Hepatocyte (in vitro differentiated cells): ENCODE data around the gene INSYN2A. TPM values are rescaled to one million over a fixed set of nuclear protein-coding genes. Genes with fewer than 3 reads are reported as not detected.

ENCODE experiments used
- DNase-seq: peaks from one replicate; pipeline ENCODE4 v3.0.0-alpha.2; 2016; ENCODE audit warnings: low spot score
- H2AFZ ChIP-seq: fragments of 200-600 bp; sonication (generic); 2 replicates; pipeline ENCODE4 v1.6.0; 2016; ENCODE audit warnings: antibody characterized with exemption, mild to moderate bottlenecking
- H3K27ac ChIP-seq: fragments of 200-600 bp; sonication (generic); 2 replicates; pipeline ENCODE4 v1.5.1; 2016; ENCODE audit warnings: mild to moderate bottlenecking
- H3K27me3 ChIP-seq: fragments of 200-600 bp; sonication (generic); 2 replicates; pipeline ENCODE4 v1.6.1; 2016
- H3K36me3 ChIP-seq: fragments of 200-600 bp; sonication (generic); replicated peaks from 2 replicates; pipeline ENCODE4 v1.5.1; 2016; ENCODE audit warnings: low read depth; ENCODE audit not compliant: insufficient read depth
- H3K4me1 ChIP-seq: fragments of 200-600 bp; sonication (generic); 2 replicates; pipeline ENCODE4 v1.5.1; 2016; ENCODE audit warnings: mild to moderate bottlenecking, moderate library complexity; ENCODE audit not compliant: insufficient read depth
- H3K4me2 ChIP-seq: fragments of 200-600 bp; sonication (generic); 2 replicates; pipeline ENCODE4 v1.6.0; 2016
- H3K4me3 ChIP-seq: fragments of 200-600 bp; sonication (generic); 2 replicates; pipeline ENCODE4 v1.5.1; 2016; ENCODE audit warnings: mild to moderate bottlenecking
- H3K79me2 ChIP-seq: fragments of 200-600 bp; sonication (generic); 2 replicates; pipeline ENCODE4 v1.6.0; 2017; ENCODE audit warnings: mild to moderate bottlenecking
- H3K9me2 ChIP-seq: fragments of 200-600 bp; sonication (generic); replicated peaks from 2 replicates; pipeline ENCODE4 v1.6.0; 2017; ENCODE audit warnings: mild to moderate bottlenecking; ENCODE audit not compliant: insufficient read depth
- H3K9me3 ChIP-seq: fragments of 200-600 bp; sonication (generic); 2 replicates; pipeline ENCODE4 v1.5.1; 2016; ENCODE audit warnings: low read depth, mild to moderate bottlenecking
- H4K20me1 ChIP-seq: fragments of 200-600 bp; sonication (generic); 2 replicates; pipeline ENCODE4 v1.6.0; 2016; ENCODE audit warnings: mild to moderate bottlenecking; ENCODE audit not compliant: insufficient read depth, poor library complexity, severe bottlenecking
- EZH2 ChIP-seq: fragments of 200-600 bp; sonication (generic); IDR thresholded peaks from 2 replicates; pipeline ENCODE4 v1.6.1; 2016; ENCODE audit warnings: antibody characterized with exemption, mild to moderate bottlenecking, borderline replicate concordance
- EZH2phosphoT487 ChIP-seq: fragments of 200-600 bp; sonication (generic); IDR thresholded peaks from one replicate; pipeline ENCODE4 v1.6.1; 2018; ENCODE audit warnings: antibody characterized with exemption, mild to moderate bottlenecking, low read depth, moderate library complexity; ENCODE audit not compliant: unreplicated experiment, severe bottlenecking
- WGBS: methylation state at CpG from one replicate; pipeline ENCODE4 v1.1.6; 2016; ENCODE audit warnings: low lambda C conversion rate; ENCODE audit errors: missing lambda C conversion rate; 5-methylcytosine and 5-hydroxymethylcytosine counted together
- polyA plus RNA-seq: library from polyadenylated mRNA; unstranded; fragments of >200 nt; fragmentation: Nextera tagmentation; extraction: Ambion mirVana; gene quantifications from 2 replicates; pipeline ENCODE4 v1.2.1, GENCODE V29; 2016
- total RNA-seq: library from RNA; depleted of rRNA; stranded (reverse); fragments of >200 nt; gene quantifications from 2 replicates; pipeline ENCODE4 v1.2.3, GENCODE V29; 2014
- TF ChIP-seq, protein P1 (sequence below): fragments of 200-600 bp; sonication (generic); IDR thresholded peaks from 2 replicates; pipeline ENCODE4 v1.5.1; 2016; ENCODE audit warnings: antibody characterized with exemption, mild to moderate bottlenecking; ENCODE audit not compliant: poor library complexity

Gene INSYN2A
- total and polyA plus RNA-seq, 2 experiments from 2014 or later: 0.77 to 0.97 TPM

DNA sequence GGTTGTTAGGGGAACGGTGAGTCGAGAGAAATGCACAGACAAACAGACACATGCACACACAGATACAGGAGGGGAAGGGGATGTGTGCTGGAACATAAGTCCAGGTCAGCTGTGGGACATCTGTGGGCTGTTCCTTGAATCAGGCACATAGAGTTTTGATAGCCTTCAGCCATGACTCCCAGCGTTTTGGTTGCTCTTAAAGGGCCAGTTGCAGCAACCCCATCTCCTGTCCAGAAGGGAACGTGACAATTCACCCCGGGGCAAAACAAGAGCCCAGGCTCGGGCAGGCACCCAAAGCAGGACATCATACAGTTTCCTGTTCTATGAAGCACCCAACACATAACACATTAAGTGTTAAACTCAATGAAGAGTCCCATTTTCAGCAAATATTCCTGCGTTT lies 9.6 kb downstream of the INSYN2A start:
- Histone ChIP-seq H3K27ac (no peak overlapping the region), H3K4me2 (no peak overlapping the region), H3K4me1 (no peaks in the 10 kb centered on the region), H3K4me3 (no peak overlapping the region), H3K9me3 (no peaks in the 10 kb centered on the region), H3K9me2 (no peaks in the 10 kb centered on the region), H3K27me3 (peaks cover 2% of the 10 kb centered on the region), H2AFZ (no peak overlapping the region), H3K79me2 (no peaks in the 10 kb centered on the region), H4K20me1 (no peaks in the 10 kb centered on the region), H3K36me3 (no peaks in the 10 kb centered on the region)
- no peak for DNase-seq
- WGBS: 81% methylated on average over 7 of the region's 7 CpGs
- TF ChIP-seq, protein P1, sequence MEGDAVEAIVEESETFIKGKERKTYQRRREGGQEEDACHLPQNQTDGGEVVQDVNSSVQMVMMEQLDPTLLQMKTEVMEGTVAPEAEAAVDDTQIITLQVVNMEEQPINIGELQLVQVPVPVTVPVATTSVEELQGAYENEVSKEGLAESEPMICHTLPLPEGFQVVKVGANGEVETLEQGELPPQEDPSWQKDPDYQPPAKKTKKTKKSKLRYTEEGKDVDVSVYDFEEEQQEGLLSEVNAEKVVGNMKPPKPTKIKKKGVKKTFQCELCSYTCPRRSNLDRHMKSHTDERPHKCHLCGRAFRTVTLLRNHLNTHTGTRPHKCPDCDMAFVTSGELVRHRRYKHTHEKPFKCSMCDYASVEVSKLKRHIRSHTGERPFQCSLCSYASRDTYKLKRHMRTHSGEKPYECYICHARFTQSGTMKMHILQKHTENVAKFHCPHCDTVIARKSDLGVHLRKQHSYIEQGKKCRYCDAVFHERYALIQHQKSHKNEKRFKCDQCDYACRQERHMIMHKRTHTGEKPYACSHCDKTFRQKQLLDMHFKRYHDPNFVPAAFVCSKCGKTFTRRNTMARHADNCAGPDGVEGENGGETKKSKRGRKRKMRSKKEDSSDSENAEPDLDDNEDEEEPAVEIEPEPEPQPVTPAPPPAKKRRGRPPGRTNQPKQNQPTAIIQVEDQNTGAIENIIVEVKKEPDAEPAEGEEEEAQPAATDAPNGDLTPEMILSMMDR: no peak
- TF ChIP-seq EZH2phosphoT487 (no peak), EZH2 (no peak)

DNA sequence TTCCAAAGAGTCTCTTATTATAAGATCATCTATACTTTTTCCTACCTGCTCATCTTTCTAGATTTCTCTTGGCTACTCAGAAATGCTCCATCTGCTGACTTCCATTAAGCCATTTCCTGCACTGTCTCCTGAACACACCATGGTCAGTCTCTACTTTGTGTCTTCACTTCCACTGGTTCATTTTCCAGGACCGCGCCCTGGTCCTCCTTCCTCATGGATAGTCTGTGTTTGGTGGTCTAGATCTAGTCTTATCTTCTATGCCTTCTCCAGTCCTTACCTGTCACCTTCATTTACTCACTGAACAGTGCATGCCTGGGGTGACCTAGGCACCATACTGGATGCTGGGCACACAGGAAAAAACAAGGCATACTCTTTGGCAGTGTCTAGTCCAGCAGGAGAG lies 11.8 kb downstream of the INSYN2A start:
- Histone ChIP-seq H3K27me3 (no peaks in the 10 kb centered on the region), H4K20me1 (no peaks in the 10 kb centered on the region), H2AFZ (no peak overlapping the region), H3K4me1 (no peaks in the 10 kb centered on the region), H3K4me2 (no peak overlapping the region), H3K9me2 (no peaks in the 10 kb centered on the region), H3K4me3 (no peak overlapping the region), H3K36me3 (no peaks in the 10 kb centered on the region), H3K79me2 (no peaks in the 10 kb centered on the region), H3K27ac (no peak overlapping the region), H3K9me3 (no peaks in the 10 kb centered on the region)
- 98% methylated on average over 2 of the region's 2 CpGs for WGBS
- no peak for DNase-seq
- TF ChIP-seq, protein P1: no peak
- TF ChIP-seq EZH2: no peak
- TF ChIP-seq EZH2phosphoT487: no peak

DNA sequence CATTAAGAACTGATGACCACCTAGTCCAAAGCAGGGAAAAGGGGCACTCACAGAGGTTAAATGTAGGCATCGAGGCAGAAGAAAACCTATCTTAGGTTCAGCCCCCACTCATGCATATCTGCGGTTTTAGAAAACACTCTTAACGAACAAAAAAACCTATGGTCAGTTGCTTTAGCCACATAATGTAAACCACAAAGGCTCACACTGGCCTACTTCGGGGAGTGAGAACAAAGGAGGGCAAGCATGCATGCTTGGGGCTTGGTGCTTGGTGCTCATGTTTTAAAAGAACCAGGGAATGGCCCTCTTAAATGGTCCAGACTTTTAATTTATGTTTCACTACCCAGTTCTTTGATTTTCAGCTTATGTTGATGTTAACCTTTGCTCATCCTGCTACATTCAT lies 14.2 kb downstream of the INSYN2A start:
- Histone ChIP-seq H3K9me2 (no peaks in the 10 kb centered on the region), H4K20me1 (no peaks in the 10 kb centered on the region), H3K27ac (no peak overlapping the region), H3K4me1 (no peaks in the 10 kb centered on the region), H3K4me2 (no peak overlapping the region), H2AFZ (no peak overlapping the region), H3K4me3 (no peak overlapping the region), H3K27me3 (no peaks in the 10 kb centered on the region), H3K9me3 (no peaks in the 10 kb centered on the region), H3K79me2 (no peaks in the 10 kb centered on the region), H3K36me3 (no peaks in the 10 kb centered on the region)
- WGBS: 88% methylated on average over 4 of the region's 4 CpGs
- TF ChIP-seq EZH2: no peak
- TF ChIP-seq, protein P1: no peak
- no peak for TF ChIP-seq EZH2phosphoT487
- no peak for DNase-seq
